T-helper 1 cell (primary cell): ENCODE measurements around the gene SUSD3.

Experiments used
- DNase-seq, 5 donors: peaks; one replicate each; pipeline ENCODE4 v3.0.0-alpha.2; 2012 to 2020

Gene SUSD3

GRCh38 chr9:93053781-93054331 is 4.6 kb upstream of the SUSD3 start:
- DNase-seq = no peak

- DNase-seq = no peak
Observed at GRCh38 chr9:93054758-93055704, 3.5 kb upstream of the SUSD3 start.

GRCh38 chr9:93057042-93057702 is 1.3 kb upstream of the SUSD3 start:
- DNase-seq = no peak

GRCh38 chr9:93057703-93058354 is 672 bp upstream of the SUSD3 start:
- no peak for DNase-seq

- peak in 2 of 5 donors; percentile 39 to 44 for DNase-seq
Observed at GRCh38 chr9:93059011-93059714, 662 bp downstream of the SUSD3 start.

GRCh38 chr9:93059715-93060578 is 1.4 kb downstream of the SUSD3 start:
- no peak for DNase-seq

GRCh38 chr9:93060746-93061259 is 2.3 kb downstream of the SUSD3 start:
- peak in 1 of 5 donors; percentile 57 for DNase-seq

GRCh38 chr9:93061260-93061751 is 2.8 kb downstream of the SUSD3 start:
- no peak for DNase-seq

- DNase-seq = peak in 1 of 5 donors; percentile 50
Observed at GRCh38 chr9:93061791-93062763, 3.6 kb downstream of the SUSD3 start.

GRCh38 chr9:93064392-93065134 is 6.1 kb downstream of the SUSD3 start:
- peak; percentile 69 to 98 (median 80) for DNase-seq

- no peak for DNase-seq
Observed at GRCh38 chr9:93065135-93065720, 6.7 kb downstream of the SUSD3 start.

GRCh38 chr9:93066978-93067603 is 8.6 kb downstream of the SUSD3 start:
- no peak for DNase-seq

- DNase-seq = no peak
Observed at GRCh38 chr9:93068956-93069355, 10.5 kb downstream of the SUSD3 start.

- no peak for DNase-seq
Observed at GRCh38 chr9:93071464-93071863, 13.0 kb downstream of the SUSD3 start.

- no peak for DNase-seq
Observed at GRCh38 chr9:93072383-93072795, 13.9 kb downstream of the SUSD3 start.

- no peak for DNase-seq
Observed at GRCh38 chr9:93076101-93076791, 17.7 kb downstream of the SUSD3 start.

- no peak for DNase-seq
Observed at GRCh38 chr9:93076792-93077128, 18.3 kb downstream of the SUSD3 start.

- DNase-seq = no peak
Observed at GRCh38 chr9:93077367-93077766, 18.9 kb downstream of the SUSD3 start.
